GM18907 (cell line): Measurements from ENCODE around the gene CLDN12.
"Not testable (repeated sequence)": the region's sequence is repeated elsewhere in the genome, so short reads cannot be mapped to it uniquely, and the experiment has no call there.

Experiments used
- ATAC-seq: cut with Tn5 transposase; IDR thresholded peaks from one replicate; pipeline ENCODE4 v1.9.1; 2021; ENCODE audit warnings: mild to moderate bottlenecking, moderate library complexity; ENCODE audit not compliant: unreplicated experiment

CLDN12 gene

DNA sequence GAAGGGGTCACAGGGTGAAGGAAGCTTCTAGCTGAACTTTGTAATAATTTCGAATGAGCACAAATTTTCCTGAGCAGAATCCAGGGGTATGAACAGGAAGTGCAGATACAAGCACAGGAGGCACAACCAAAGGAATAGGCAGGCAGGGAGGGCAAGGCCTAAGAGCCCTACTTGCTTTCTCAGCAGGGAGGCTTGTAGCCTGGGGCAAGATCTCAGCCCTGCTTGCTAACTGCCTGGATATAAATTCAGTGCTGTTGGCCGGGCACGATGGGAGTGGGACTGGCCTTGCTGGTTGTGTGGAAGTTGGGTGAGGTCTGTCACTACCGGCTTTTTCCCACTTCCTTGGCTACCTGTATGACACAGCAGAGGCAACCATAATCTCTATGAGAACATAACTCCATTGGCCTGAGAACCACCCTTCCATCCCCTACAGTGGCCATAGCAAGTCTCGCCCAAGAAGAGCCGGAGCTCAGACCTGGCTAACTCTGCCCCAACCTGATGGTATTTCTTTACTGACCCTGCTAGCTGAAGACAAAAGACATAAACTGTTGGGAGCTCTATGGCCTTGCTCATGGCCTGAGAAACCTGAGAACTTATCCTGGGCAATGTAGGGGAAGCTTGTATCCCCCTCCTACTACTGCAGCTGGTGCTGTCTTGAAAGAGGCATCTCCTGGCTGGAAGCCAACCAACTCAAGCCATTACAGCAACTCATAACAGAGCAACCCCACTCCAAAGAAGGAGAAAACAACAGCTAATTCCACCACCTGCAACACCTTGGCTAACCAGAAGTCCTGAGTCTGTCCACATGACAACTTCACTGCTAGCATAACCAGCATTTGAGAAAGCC is 27.6 kb downstream of the CLDN12 start:
- no peak for ATAC-seq

DNA sequence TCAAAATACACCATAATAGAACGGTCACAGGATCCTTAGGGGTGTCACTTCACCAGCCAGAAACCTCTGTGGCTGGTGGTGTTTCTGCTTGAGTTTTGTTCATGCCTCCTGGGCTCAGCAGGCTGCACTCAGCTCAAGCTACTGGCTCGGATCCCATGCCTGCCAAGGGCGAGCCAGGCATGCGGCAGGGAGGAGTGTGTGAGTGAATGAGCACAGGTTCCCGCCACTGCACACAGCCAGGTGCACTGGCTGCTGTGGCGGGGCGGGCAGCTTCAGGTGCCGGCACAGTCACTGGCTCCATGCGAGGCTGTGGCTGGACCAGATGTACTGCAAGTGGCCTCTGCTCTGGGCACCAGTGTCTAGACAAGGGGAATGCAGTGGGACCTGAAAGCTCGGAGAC is 29.5 kb downstream of the CLDN12 start:
- ATAC-seq: no peak

DNA sequence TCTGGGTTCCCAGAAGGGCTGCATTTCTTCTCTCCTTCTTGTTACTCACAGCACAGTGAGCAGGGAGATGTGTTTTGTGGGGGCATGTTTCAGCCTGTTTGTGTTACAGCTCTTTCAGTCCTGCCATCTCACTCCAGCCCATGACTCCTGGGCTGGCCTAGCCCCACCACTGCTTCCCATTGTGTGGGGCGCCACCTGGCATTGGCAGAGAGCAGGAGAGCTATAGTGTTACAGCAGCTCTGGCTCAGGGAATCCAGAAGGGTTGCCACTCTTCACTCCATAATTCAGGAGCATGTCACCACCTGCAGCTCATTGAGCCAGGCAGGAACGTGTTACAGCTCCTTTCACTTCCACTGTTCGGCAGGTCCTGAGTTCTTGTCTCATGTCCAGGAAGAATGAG is 30.0 kb downstream of the CLDN12 start:
- no peak for ATAC-seq

DNA sequence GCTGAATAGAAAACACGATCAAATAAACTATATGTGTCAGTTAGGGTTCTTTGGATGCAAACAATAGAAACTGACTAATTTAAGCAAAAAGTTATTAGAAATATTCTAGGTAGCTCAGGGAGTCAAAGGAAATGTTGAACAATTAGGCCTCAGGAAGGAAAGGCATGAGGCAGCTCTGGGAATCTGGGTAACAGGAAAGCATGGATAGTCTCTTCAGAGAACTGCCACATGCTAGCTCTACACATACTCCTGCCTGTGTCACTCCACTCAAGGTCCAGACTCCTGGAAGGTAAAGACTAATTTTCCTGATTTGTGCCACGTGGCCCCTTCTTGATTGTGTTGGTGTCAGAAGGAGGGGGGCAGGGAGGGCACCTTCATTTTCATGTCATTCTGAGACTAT is 42.4 kb downstream of the CLDN12 start:
- ATAC-seq: no peak

DNA sequence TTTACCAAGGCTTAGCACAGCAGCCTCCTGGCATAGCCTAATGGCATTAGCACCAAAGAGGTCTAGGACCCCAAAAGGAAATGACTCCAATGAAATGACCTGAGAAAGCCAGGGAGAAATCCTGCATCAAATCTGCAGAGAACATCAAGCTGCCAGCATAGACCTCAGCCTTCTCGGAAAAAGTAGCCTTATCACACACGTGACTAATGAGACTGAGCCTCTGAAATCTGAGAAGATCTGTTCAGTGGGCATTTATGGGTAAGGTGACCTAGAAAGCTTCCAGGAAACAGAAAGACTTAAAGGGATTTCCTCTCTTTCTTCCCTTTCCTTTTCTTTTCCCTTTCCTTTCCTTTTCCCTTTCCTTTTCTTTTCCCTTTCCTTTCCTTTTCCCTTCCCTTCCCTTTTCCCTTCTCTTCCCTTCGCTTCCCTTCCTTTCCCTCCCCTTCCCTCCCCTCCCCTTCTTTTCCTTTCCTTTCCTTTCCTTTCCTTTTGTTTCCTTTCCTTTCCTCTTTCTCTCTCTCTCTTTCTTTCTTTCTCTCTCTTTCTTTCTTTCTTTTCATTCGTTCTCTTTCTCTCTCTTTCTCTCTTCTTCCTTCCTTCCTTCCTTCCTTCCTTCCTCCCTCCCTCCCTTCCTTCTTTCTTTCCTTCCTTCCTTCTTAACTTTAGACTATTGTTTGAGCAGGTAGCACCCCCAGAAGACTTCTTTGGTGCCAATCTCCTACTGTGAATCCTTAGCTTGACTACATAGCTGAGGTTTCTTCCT is 43.1 kb downstream of the CLDN12 start:
- no peak for ATAC-seq

DNA sequence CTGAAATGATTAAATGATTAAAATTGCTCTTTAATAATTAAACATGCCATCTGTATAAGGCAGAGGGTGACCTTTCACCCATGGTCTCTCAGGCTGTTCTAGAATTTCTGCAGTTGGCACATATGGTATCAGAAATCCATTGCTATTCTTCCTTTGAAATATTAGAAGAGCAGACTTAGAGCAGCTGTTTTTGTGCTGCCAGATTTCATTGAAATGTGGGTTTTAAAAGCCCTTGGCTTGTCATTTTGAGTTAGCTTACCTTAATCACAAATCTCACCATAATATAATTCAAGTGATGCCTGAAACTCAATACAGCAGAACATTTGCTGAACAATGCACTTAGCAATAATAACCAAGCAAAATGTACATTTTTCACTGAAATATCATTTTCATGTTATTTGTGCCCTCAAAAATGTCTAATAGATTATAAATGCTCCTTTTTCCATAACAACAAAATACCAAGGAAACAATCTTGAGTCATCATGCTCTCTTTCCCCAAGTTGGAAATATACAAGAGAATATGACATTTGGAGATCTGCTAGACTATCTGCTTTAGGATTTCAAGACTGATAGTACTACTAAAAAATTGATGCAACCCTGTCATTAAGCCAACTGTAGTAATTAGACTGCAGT is 50.1 kb downstream of the CLDN12 start:
- no peak for ATAC-seq

DNA sequence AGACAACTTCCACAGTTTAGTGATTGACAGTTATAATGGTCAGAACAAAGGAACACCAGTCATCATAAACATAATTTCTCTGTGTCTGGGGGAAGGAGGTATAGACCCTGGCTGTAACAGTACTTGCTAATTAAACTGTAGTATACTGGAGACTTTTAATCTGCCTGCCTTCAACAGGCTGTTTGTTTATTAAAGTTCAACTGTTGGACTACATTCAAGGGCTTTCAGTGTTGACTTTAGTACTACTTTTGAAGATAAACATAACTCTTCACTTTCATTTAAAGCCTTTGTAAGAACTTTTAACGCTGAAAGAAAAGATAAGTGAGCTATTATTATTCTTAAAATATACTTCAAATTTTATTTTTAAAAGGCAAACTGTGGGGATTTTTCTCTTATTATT is 50.7 kb downstream of the CLDN12 start:
- ATAC-seq: no peak

DNA sequence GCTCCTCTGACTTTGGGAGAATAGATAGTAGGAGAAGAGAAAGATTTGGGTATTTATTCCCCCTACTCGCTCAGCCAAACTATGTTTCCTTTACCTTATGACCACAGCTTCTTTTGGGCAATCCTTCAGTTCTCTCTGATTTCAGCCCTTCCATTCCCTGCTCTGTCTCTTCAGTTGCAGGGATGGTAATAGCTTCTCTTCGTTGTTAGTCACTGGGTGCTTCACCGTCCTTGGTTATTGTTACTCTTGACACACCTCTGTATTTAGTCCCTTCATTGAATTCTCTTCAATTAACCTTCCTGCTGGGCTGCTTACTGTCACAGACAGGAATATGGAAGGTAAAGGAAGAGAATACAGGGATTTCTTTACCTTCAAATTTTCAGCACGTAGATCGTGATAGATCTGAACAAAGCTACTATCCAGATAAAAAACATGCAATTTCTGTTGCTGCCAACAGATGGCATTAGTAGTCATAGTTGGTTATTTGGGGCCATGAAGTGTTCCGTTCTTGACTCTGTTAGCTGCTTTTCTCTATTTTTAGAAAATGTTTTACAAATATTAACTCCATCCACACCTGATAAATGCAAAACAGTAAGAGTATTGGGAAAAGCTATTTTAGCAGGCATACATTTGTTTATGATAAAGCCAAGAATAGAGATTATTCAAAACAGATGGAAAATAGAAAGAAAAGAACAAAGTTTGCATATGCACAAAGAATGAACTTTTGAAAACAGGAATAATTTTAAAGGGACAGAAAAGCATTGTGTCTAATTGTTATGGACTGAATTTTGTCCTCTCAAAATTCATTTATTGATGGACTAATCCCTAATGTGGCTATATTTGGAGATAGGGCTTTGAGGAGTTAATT is 52.1 kb downstream of the CLDN12 start:
- ATAC-seq: peak; percentile 87

DNA sequence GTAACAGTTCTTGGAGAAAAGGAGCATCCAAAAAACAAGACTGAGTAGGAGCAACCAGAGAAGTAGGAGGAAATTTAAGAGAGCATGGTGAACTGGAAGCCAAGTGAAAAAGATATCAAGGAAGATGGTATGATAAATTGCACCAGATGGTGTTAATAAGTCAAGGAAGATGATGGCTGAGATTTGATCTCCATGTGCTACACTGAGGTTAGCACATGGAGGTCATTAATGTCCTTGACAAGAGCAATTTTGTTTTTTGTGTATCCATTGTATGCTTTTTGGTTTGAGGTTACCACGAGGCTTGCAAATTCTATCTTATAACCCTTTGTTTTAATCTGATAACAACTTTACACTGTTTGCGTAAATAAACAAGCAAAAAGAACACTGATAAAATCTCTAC is 54.8 kb downstream of the CLDN12 start:
- no peak for ATAC-seq

DNA sequence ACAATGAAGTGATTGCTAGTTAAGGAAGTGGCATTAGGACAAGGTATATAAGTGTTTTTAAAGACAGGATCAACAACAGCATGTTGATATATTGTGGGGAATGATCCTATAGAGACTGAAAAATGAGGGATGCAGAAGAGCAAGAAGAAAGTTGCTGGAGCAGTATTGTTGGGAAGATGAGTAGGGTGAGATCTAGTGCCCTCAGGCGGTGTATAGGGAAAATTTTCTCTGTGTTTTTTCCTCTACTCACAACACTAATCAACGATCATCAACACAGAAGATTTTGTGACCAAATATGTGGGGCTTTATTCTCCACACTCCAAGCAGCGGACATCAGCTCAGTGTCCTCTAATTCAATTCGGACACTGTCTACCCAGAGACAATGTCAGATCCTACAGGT is 56.6 kb downstream of the CLDN12 start:
- no peak for ATAC-seq

DNA sequence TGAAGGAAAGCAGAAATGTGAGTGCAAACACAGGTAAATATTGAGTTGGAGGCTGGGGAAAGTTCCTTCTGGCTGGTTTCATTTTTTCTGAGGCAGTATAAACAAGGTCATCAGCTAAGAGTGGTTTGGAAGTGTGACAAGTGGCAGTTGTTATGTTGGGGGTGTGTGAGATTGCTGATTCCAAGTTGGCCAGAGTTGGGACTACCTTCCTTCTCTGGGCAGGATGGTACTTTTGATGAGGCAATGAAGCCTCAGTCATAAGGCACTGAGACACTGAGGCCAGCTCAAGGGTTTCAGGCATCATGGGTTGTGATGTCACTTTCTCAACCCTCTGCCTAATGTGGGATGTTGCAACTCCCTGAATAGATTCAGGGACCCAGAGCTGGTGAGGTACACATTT is 58.0 kb downstream of the CLDN12 start:
- ATAC-seq: no peak

DNA sequence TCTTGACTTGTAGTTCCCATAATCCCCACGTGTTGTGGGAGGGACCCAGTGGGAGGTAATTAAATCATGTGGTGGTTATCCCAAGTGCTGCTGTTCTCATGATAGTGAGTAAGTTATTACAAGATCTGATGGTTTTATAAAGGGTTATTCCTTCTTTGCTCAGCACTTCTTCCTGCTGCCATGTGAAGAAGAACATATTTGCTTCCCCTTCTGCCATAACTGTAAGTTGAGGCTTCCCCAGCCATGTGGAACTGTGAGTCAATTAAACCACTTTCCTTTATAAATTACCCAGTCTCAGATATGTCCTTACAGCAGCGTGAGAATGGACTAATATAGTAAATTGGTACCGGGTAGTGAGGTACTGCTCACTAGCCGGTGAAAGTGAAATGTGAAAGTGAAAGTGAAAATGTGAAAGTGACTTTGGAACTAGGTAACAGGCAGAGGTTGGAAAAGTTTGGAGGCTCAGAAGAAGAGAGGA is 59.9 kb downstream of the CLDN12 start:
- not testable (repeated sequence) for ATAC-seq
